Tibial nerve (tissue), 4 donors: Measurements from ENCODE around the gene ISY1.

Experiments
- EP300 ChIP-seq, 2 donors: sonication (generic); formaldehyde crosslinking; IDR thresholded peaks; one replicate each; pipeline ENCODE4 v1.6.1; 2017; ENCODE audit warnings: antibody characterized with exemption in 2 of 2, mild to moderate bottlenecking in 1 of 2
- TF ChIP-seq, protein P1 (sequence below), 5 experiments: fragments of 200-600 bp in 3 of 5; fragments of 450-650 bp in 2 of 5; sonication (generic) in 3 of 5; IDR thresholded peaks; one replicate each; pipeline ENCODE4 v1.5.1; 2016 to 2019; ENCODE audit warnings: antibody characterized with exemption in 5 of 5, mild to moderate bottlenecking in 3 of 5, moderate library complexity in 2 of 5

DNA sequence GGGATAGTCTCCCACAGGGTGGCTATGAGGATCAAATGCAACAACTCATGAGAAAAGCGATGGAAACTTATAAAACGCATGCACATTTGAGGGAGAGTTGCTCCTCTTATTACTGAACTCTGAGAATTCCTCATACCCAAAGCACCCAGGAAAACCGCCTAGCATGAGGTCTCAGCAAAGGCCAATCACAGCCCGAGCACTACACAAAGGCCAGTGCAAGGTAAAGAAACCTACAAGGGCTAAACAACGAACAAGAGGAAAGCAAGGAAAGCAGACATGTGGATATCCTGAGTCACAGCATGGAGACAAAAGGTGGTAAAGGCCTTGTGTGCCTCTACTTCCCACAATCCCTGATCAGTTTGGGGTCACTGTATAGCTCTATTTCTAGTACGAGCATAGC lies 46.4 kb downstream of the ISY1 start:
- TF ChIP-seq, protein P1, sequence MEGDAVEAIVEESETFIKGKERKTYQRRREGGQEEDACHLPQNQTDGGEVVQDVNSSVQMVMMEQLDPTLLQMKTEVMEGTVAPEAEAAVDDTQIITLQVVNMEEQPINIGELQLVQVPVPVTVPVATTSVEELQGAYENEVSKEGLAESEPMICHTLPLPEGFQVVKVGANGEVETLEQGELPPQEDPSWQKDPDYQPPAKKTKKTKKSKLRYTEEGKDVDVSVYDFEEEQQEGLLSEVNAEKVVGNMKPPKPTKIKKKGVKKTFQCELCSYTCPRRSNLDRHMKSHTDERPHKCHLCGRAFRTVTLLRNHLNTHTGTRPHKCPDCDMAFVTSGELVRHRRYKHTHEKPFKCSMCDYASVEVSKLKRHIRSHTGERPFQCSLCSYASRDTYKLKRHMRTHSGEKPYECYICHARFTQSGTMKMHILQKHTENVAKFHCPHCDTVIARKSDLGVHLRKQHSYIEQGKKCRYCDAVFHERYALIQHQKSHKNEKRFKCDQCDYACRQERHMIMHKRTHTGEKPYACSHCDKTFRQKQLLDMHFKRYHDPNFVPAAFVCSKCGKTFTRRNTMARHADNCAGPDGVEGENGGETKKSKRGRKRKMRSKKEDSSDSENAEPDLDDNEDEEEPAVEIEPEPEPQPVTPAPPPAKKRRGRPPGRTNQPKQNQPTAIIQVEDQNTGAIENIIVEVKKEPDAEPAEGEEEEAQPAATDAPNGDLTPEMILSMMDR (IDR thresholded peaks at IDR 0.05) = no peak
- no peak for TF ChIP-seq EP300 (IDR thresholded peaks at IDR 0.05)
